Stimulated activated CD4-positive, alpha-beta T cell treated with anti-CD3 and anti-CD28 coated beads, Interleukin-1b, Interleukin-23, amount 100 ng/mL, for 48 hours (primary cell): ENCODE results near the gene LARP4B.
A peak's percentile ranks its signal among the peaks of the same experiment; 100 is the strongest.
"Not testable (repeated sequence)": the region's sequence is repeated elsewhere in the genome, so short reads cannot be mapped to it uniquely, and the experiment has no call there.

Experiments
- DNase-seq: peaks from one replicate; pipeline ENCODE4 v3.0.0-alpha.2; 2020

LARP4B gene

DNA sequence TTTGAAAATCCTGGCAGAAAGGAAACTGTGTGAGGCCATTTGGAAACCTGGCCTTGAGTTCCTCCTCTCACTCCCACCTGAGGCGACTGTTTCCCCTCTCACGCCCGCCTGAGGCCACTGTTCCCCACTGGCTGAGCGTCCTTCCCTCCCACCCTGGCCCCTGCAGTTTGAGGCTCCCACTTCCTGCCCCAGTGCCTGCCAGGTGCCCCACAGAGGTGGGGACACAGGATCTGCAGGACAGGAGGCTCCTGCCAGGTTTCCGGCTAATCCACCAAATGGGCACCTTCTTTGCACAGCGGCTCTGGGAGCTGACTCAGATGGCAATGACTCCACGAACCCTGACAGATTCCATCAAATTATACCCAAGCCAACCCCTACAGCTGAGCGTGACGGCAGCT is 24.3 kb upstream of the LARP4B start:
- DNase-seq: no peak

DNA sequence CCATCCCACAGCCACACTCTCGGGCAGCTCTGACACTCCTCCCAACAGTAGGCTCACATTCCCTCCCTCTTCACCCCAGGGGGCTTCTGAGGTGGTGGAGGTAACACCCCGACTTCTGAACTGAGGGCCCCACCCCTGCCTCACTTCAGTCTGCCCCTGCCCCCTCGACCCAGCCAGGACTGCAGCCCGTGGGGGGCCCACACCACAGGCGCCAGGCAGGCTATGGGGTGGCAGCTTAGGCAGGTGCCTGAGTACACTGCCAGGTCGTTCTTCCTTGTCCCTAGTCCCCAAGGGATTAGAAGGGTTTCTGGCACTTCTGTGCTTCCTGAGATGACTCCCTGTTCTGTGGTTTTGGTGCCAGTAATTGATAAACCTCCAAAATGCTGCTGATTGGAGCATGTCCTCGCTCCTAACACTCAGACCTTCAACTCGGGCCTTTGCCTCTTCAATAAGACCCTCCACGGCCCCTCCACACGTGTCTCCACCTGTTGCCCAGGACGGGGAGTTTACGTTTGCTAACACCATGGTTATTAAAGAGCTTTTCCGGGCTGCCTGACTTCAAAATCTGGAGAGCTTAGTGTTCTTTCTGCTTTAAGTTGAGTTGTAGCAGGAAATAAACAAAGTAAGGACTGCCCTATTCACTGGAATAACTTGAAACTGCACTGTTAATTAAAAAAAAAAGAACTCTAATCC is 23.8 kb upstream of the LARP4B start:
- no peak for DNase-seq

DNA sequence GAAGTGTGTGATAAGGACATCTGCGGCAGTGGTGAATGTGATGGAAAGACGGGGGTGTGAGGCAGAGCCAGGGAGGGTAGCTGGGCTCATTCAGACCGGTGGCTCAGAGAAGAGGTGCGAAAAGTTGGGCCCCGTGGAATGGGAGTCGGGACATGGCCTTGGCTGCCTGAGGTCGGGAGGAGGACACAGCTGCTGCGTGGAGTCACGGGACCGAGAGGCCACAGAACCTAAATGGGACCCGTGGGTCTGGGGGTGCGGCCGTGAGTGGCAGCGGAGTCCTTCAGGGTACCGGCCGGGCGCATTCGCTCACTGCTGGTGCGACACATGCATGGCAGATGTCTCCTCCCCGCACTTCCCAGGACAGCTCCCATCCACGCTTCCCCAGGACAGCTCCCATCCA is 22.9 kb upstream of the LARP4B start:
- DNase-seq: no peak

DNA sequence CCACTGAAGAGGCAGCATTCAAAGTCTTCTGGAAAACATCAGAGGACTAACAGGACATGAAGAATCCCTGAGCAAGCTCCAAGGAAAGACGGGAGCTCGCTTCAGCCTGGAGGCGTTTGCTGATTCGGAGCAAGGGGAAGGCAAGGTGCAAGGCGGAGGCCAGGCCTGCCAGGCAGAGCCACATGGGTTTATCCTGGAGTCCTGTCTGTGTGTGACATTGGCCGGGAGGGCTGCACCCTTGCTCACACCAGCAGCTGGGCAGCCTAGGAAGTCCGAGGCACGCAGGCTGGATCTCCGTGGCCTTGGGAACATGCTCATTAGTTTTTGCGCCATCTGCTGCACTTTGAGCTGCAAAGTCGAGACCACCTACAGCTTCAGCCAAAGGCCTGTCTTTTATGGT is 22.3 kb upstream of the LARP4B start:
- no peak for DNase-seq

DNA sequence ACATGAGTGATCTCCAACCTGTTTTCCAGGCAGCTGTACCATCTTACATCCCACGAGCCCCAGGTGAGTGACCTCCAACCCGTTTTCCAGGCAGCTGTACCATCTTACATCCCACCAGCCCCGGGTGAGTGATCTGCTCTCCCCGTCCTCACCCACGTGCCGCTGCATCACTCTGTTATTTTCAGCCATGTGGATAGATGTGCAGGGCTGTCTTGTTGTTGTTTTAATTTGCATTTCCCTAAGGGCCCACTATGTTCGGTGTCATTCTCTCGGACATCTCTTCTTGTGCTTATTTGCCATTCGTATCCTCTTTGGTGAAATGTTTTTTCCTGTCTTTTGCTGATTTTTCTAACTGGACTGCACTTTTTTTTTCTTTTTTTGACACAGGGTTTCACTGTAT is 17.9 kb upstream of the LARP4B start:
- no peak for DNase-seq

DNA sequence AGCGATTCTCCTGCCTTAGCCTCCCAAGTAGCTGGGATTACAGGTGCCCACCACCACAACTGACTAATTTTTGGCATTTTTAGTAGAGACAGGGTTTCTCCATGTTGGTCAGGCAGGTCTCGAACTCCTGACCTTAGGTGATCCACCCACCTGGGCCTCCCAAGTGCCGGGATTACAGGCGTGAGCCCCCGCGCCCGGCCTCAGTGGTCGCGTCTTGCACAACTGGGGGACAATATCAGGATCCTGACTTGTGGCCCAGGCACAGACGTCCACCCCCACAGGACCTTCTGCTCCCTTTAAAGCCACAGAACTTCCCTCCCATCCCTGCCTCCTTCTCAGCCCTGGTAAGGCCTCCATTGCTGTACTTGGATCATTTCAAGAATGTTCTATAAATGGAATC is 16.8 kb upstream of the LARP4B start:
- DNase-seq: no peak

DNA sequence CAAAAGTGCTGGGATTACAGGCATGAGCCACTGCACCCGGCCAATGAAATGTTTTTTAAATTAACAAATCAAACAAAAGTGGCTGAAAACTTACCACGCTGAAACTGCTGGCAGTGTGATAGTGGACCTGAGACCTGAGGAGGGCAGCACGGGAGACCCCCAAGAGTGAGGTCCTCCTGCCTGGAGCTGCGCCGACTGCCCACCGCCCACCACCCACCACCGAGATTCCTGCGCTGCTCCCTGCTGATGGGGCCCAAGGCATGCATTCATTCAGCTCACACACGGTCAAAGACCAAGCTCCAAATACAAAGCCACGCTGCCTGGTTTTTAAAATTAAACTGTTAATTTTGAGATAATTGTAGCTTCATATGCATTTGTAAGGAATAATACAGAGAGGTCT is 16.4 kb upstream of the LARP4B start:
- no peak for DNase-seq

DNA sequence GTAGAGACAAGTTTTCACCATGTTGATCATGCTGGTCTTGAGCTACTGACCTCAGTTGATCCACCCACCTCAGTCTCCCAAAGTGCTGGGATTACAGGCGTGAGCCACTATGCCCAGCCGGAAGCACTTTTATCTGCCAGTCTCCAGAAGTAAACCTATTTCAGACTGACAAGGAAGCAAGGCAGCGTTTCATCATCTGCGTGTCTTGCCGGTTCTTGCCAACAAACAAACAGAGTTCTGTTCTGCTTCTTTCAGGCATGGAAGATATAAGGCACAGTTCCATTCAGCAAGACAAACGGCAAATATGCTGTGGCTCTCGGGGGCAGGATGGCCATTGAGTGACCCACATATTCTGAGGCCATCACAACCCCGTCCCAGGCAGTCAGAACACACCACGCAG is 15.5 kb upstream of the LARP4B start:
- DNase-seq: no peak

DNA sequence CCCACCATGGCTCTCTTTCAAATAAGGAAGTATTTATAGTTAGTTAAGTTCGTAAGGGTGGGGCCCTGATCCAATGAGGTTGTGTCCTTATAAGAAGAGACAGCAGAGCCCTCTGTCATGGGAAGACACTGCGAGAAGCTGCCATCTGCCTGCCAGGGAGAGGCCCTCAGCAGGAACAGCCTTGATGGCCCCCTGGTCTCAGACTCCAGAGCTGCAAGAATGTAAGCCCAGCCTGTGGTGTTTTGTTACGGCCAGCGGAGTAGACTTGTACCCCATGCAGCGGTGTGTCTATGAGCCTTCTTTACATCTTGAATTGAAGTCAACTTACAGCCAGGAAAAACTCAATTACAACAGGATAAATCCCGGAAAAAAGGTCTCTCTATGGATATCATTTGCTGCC is 14.3 kb upstream of the LARP4B start:
- no peak for DNase-seq

DNA sequence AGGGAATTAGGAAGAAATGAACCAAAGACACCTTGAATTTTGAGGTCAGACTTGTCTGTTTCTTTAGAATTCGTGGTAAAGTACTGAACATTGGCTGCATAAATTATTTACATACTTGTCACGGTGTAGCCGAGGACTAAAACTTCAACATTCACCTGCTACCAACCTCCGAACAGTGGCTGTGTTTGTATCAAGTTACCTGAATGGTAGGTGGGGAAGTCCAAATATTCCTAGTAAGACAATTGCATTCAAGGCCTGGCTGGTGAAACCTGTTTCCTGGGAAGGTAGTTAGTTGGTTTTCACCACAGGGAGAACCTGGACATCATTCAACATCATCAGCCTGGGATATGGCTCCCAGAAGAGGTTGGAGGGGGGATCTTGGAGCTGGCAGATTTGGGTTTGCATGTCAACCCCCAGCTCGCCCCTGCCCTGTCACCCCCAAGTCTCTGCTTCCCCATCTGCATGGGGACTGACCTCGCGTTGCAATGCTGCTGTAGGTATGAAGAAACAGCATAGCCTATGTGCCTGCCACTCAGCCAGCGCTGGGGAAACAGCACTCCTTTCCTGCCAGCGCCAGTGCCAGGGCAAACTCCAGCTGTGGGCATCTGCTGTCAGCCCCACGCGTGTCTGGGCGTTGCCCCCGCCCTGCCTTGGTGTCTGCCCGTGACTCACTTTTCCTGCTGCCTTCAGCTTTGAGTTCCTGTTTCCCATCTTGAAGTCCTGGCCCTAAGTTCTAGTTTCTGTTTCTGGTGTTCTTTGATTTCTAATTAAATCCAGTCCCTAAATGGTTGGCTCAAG is 12.7 kb upstream of the LARP4B start:
- DNase-seq: peak; percentile 10

DNA sequence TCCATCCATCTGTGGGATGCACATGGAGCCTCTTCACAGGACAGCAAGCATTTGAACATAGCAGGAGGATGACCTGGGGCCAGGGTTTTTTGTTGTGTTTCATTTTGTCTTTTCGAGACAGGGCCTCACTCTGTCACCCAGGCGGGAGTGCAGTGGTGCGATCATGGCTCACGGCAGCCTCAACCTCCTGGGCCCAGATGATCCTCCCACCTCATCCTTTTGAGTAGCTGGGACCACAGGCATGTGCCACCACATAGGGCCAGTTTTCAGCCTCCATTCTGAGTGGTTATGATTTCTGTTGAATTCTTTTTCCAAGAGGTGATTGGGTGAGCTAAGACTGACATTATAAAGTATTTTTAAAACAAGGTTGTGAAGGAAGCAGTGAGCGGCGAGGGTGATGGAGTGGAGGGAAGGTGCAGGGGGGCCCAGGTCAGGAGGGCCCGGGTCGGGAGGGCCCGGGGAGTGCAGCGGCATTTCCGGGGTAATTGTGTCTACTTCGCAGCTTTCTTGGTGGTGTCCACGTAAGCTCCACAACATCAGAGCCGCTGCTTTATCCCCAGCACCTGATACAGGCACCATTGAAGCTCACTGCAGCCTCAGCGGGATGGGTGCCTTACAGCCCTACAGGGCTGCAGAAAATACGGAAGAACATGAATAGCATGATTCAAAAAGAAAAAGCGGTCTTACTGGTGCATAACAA is 12.0 kb upstream of the LARP4B start:
- no peak for DNase-seq

DNA sequence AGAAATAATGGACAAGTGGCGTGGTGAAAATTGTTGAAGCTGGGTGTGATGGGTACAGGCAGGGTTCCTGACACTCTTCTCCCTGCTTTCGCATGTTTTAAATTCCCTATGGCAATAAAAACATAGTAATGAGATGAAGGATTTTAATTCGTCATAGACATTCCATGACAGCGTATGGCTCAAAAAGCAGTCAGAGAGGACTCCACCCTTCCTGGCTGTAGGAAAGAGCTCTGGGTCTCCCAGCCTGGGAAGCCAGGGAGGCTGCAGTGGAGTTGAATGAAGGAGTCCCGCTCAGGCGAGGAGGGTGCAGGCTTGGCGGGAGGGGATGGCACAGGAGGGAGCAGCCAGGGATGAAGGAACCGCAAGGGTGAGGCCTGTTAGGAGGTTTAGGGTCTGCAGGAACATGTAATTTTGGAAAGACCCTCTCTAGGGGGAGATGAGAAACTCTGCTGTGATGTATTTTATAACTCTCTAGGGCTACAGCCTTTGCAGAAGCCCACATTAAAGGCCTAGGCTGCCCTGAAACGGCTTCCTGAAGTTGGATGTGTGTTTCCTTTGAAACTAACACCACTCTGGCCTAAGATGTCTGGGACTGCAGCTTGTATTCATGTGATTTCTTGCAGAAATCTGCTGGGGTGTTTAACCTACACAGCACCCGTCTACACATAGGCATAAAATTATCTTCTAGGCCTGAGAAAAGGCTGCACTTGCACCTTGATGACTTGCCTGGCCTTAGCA is 7.6 kb upstream of the LARP4B start:
- DNase-seq: no peak

DNA sequence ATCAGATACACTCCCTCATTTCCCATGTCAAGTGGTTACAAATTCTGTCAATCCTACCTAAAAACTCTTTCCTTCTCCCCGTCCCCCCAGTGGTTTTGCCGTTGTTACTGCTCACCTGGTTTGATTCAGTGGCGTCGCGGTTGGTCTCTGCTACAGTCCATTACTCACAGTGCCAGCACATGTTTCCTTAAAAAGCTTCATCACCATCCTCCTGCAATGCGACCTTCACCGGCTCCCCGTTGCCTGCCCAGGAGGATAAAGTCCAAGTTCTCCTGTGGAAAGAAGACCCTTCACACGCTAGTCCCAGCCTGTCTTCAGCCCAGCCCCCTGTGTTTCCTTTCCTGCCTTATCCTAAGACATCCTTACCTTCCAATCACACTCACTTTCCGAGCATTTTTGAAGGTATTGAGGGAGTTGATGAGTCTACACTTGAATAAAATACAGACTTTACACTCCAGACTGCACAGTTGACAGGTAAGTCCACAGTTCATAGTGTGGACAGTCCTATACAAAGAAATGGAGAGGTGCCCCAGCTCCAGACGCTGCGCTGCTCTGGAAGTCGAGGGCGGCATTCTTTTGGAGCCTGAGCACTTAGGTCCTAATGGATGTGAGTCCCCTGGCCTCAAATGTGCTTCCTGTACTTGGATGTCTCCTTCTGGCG is 3.4 kb upstream of the LARP4B start:
- no peak for DNase-seq

DNA sequence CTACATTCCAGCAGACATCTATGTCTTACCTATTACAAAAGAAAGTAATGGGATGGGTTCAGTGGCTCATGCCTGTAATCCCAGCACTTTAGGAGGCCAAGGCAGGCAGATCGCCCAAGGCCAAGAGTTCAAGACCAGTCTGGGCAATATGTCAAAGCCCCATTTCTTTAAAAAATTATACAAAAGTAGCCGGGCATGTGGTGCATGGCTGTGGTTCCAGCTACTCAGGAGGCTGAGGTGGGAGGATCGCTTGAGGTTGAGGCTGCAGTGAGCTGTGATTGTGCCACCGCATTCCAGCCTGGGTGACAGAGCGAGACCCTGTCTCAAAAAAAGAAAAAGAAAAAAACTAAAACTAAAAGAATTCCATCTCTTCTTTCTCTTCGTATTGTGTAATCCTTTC is 2.7 kb upstream of the LARP4B start:
- DNase-seq: not testable (repeated sequence)

DNA sequence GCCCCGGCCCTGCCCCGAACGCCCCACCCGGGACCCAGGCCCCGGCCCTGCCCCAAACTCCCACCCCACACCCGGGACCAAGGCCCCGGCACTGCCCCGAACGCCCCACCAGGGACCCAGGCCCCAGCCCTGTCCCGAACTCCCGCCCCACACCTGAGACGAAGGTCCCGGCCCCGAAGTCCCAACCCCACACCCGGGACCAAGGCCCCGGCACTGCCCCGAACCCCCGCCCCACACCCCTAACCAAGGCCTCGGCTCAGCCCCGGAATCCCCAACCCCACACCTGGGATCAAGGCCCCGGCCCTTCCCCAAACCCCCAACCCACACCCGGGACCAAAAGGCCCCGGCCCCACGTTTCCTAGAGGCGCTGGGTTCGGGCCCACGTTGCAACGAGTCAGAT is 1.1 kb upstream of the LARP4B start:
- no peak for DNase-seq

DNA sequence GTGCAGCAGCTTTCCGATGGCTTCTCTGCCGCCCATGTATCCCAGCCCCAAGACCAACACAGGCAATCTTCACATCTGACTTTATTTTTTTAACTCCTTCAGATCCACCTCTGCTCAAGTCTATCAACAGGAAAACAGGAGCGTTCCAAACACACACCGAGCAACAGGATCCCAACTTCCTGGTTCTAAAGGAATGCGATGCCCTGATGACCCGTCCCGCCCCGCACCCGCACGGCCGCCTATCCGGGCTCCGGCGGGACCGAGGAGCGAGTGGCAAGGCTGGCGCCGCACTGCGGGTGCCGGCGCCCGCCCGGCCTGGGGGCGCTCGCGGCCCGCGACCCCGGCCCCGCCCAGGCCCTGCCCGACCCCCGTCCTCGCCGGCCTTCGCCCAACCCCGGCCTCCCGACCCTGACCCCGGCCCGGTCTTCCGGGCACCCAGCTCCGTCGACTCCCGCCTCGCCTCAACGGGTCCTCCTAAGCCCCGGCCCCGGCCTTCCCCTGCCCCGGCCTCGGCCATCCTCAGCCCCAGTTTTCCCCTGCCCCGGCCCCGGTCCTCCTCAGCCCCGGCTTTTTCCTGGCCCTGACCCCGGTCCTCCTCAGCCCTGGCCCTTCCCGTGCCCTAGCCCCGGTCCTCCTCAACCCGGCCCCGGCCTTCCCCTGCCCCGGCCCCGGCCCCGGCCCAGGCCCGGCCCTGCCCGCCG is 730 bp downstream of the LARP4B start:
- DNase-seq: peak; percentile 11

DNA sequence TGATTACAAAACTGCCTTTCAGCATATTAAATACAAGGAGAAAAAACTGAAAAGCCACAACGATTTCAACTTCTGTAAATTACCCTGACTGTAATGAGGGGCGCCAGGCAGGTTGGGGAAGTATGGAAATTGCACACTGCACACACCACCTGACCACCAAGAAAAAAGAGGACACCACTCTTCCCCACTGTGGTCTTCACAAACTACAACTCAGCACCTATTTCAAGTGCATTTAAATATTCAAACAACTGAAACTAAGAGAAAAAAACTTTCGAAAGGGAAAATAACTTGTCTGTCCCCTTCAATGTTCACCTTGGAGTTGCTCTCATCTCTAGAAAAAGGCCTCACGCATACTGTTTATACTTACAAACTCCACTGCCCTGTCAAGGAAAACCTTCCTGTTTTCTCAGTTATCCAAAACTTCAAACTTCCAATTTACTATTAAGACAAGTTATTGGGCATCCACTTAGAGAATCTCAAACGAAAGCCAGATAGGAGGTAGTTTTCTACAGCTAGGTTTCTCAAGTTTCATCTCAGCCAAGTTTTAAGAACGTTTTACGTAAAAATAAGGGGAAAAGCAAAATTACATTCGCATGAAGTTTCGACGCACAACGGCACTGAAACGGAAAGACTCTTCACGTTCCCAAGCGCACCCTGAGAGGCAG is 1.4 kb downstream of the LARP4B start:
- DNase-seq: no peak

DNA sequence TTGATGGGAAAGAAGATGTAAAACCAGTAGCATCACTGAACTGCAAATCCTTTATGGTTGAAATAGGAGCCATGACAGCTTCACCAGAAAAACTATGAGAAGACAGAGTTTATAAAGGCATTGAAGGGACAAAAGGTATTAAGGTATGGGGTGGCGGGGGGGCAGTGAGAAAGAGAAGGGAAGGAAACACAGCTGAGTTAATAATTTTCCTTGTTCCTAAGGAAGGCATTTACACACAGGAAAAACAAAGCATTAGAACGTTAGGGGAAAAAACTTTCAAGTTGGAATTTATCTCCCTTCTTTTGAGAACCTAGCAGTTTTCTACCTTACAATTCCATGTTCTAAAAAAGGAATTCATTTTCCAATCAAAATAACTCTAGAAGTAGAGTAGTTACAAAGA is 4.4 kb downstream of the LARP4B start:
- DNase-seq: no peak

DNA sequence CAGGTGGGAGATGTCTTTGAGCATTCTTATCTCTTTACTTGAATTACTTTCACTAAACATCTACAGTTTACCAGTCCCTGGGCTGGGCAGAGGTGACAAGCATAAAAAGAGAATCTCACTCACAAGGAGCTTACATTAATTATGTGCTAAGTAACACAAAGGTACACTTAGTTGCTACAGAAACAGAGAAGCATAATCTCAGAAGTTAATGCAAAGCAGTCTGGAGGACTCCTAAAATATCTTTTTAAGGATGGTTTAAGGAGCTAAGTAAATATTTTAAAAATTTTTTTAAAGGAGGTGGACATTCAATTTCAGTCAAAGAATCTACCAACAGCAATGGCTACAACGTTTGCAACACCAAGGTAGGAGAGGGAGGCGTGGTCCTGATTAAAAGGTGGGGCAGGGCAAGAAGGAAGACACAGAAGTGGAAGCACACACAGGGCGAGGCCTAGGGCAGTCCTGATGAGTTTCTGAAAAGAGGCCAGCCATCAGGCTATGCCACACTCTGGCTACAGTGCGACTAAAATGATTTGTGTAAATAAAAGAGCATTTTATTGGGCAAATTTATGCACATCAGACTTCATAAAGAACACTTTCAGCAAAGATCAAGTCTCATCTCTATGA is 5.3 kb downstream of the LARP4B start:
- no peak for DNase-seq

DNA sequence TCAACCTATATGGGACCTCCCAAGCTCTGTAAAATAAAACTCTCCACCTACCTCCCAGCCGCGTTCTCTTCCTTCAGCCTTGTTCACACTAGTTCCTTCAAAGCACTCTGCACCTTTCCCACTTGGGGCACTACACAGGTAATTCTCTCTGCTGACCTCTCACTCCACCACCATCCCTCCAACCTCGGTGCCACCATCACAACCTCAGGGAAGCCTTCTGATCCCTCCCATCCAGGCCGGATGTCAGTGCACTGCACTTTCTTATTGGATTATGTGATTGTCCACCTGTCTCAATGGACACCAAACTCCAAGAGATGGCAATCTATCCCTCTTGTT is 7.0 kb downstream of the LARP4B start:
- DNase-seq: no peak

DNA sequence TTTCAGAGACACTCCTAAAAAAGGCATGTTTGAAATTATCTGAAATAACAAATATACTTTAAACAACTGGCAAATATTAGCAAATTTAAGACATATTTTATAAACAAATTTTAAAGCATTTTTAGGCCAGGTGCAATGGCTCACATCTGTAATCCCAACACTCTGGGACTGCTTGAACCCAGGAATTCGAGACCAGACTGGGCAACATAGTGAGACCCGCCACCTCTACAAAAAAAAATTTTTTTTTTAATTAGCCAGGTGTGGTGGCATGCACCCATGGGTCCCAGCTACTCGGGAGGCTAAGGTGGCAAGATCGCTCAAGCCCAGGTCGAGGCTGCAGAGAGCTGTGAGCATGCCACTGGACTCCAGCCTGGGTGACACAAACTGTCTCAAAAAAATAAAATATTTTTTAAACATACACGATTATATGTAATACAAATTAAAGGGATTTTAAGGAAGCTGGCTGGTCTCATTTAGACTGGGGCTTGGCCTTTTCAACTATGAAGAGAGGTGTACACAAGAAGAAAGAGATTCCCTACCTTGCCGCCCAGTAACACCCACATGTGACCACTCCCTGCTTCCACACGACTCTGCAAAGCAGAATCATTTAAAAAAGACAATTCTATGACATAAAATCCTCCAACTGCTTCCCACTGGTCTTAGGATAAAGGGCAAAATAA is 7.5 kb downstream of the LARP4B start:
- no peak for DNase-seq
